SH-SY5Y (cell line): ENCODE results near the gene SERPINF2.

Experiments used
- GATA2 ChIP-seq: IDR thresholded peaks from 2 replicates; pipeline ENCODE4 v1.6.1; 2011; ENCODE audit warnings: mild to moderate bottlenecking, low read depth, low read length
- GATA3 ChIP-seq: IDR thresholded peaks from 2 replicates; pipeline ENCODE4 v1.6.1; 2011; ENCODE audit warnings: low read depth, mild to moderate bottlenecking, low read length, moderate library complexity

The SERPINF2 gene

DNA sequence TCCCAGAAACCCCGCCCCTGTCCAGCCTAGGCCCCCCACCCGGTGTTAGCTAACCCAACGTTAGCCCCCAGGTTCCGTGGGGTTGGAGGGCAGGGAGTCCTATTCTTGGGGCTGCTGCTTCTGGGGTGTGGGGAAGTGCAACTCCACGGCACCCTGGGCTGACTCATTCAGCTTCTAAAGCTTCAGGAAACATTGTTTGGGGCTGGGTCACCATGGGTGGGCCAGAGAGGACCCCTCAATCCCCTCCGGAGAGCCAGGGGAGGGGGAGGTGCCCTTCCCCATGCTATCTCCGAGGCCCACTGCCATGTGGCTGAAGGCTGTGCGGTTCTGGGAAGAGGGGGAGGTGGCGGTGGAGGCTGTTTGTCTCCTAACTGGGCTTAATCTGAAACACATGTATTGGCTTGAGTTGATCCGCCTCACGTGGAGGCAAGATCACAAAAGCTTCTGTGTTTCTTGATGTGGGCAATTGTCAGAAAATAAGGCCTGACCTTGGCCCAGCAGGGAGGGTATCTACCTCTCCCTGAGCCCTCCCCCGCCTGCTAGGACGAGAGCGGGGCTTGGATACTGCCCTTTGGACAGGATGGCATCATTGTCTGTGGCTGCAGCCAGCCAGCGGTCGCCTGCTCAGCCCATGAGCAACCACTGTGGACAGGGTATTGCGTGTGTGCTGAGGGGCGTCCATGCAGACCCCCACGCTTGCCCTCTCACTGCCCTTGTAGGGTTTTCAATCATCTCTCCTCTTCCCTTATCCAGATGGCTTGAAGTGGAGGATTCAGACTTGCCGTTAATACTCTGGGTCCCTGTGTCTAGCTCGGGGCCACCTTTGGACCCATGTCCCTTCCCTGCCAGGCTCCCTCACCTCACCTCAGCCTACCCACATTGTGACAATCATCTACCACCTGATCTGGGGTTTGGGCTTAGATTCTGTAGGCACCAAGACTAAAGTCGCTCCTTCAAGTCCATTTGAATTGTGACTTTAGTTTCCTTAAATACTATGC lies 20.5 kb downstream of the SERPINF2 start:
- peak; percentile 58 for TF ChIP-seq GATA2
- no peak for TF ChIP-seq GATA3

DNA sequence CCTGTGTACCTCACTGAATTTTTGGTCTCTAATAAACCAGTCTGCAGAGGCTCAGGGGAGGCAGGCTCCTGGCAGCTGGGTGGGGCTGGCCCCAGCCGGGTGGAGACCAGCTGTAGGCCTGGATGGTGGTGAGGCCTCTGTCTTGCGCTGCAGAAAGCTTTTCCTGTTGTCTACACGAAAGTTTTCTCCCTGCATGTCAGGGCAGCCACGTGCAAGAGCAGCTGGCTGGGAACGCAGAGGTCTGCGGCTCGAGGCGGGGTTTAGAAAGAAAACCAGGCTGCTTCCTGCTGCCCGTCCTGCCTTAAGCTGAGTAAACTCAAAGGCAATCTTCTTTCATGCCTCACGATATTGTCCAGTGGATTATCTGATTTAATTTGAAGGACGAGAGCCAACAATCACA lies 21.6 kb downstream of the SERPINF2 start:
- TF ChIP-seq GATA2 (no peak), GATA3 (no peak)

DNA sequence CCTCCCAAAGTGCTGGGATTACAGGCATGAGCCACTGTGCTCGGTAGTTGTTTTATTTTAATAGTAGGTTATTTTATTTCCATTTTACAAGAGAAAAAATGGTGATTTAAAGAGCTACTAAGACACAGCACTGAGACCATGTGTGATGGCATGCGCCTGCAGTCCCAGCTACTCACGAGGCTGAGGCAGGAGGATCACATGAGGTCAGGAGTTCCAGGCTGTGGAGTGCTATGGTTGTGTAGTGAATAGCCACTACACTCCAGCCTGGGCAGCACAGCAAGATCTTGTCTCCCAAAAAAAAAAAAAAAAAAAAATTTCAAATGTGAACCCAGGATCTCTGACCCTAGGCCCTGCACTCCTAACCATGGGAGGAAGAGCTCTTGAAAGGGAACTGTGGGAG lies 22.9 kb downstream of the SERPINF2 start:
- TF ChIP-seq GATA2, result no peak
- no peak for TF ChIP-seq GATA3

DNA sequence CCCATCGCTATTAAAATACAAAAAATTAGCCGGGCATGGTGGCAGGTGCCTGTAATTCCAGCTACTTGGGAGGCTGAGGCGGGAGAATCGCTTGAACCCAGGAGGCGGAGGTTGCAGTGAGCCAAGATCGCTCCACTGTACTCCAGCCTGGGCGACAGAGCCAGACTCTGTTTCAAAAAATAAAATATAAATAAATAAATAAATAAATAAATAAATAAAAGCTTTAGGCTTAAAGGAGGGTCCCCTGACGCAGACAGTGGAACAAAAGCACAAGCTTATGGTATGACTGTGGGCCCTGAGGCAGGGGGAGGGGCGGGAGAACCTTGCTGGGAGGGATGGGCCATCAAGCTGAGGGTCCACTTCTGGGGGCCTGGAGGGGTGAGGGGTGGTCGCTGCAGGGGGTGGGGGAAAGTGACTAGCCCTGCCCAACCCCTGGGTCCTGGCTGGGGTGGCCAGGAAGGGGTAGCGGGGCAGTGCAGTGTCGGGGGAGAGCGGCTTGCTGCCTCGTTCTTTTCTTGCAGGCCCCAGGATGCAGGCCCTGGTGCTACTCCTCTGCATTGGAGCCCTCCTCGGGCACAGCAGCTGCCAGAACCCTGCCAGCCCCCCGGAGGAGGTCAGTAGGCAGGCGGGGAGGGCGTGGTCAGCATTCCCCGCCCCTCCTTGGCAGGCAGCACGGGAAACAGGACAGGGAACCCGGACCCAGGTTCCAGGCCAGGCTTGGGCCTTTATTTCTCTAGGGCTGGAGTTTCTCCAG lies 23.9 kb downstream of the SERPINF2 start:
- no peak for TF ChIP-seq GATA3
- TF ChIP-seq GATA2, result no peak

DNA sequence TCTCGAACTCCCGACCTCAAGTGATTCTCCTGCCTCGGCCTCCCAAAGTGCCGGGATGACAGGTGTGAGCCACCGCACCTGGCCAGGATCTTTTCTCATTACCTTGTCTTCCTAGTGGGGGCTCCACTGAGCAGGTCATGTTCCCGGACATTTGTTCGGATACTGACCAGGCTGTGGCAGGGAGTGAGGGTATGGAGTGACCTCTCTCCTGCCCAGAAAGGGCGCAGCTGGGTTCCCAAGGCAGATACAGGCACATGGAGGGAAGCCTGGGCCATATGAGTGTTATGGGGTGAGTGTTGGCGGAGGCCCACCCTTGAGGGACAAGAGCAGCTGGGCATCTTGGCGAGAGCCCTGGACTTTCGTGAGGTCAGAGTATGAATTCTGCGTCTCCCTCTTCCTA lies 24.7 kb downstream of the SERPINF2 start:
- TF ChIP-seq GATA2, result no peak
- no peak for TF ChIP-seq GATA3

DNA sequence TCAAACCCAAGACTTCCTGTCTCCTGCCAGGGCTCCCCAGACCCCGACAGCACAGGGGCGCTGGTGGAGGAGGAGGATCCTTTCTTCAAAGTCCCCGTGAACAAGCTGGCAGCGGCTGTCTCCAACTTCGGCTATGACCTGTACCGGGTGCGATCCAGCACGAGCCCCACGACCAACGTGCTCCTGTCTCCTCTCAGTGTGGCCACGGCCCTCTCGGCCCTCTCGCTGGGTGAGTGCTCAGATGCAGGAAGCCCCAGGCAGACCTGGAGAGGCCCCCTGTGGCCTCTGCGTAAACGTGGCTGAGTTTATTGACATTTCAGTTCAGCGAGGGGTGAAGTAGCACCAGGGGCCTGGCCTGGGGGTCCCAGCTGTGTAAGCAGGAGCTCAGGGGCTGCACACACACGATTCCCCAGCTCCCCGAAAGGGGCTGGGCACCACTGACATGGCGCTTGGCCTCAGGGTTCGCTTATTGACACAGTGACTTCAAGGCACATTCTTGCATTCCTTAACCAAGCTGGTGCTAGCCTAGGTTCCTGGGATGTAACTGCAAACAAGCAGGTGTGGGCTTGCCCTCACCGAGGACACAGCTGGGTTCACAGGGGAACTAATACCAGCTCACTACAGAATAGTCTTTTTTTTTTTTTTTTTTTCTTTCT lies 27.3 kb downstream of the SERPINF2 start:
- TF ChIP-seq GATA3 (no peak), GATA2 (no peak)

DNA sequence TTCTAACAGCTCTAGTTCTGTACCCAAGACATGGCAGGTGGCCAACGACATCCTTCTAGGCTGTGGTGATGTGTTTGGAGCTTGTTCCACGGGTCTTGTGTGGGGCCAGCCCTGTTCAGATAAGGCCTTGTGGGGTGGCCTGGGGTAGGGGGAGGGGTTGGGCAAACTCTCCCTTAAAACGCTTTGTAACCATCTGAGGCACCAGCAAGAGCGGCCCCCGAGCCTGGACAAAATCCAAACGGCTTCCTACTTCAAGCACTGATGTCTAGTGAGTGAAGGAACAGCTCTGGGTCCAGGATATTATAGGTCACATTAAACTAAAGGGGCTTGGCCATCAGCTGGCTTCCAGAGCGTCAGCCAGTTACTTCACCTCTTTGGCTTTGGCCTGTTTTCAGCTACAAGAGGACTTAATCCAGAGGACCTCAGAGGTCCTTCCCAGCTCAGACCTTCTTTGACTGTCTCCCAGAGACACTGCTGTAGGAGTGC lies 31.1 kb downstream of the SERPINF2 start:
- TF ChIP-seq GATA3 (no peak), GATA2 (no peak)

DNA sequence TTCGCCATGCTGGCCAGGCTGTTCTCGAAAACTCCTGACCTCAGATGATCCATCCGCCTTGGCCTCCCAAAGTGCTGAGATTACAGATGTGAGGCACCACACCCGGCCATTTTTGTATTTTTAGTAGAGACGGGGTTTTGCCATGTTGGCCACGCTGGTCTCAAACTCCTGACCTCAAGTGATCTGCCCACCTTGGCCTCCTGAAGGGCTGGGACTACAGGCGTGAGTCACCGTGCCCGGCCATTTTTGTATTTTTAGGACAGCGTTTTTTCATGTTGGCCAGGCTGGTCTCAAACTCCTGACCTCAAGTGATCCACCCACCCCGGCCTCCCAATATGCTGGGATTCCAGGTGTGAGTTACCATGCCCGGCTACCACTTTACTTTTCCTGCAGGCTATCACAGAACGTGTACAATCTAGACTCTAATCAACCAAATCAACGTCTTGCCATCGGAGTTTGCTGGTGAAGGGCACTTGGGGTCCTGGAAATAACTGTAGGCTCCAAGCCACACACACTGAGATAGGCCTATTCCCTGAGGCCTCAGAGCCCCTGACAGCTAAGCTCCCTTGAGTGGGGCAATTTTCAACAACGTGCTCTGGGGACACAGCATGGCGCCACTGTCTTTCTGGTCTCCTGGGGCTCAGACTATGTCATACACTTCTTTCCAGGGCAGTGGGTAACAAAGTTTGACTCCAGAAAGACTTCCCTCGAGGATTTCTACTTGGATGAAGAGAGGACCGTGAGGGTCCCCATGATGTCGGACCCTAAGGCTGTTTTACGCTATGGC lies 31.9 kb downstream of the SERPINF2 start:
- TF ChIP-seq GATA3 (no peak), GATA2 (no peak)

DNA sequence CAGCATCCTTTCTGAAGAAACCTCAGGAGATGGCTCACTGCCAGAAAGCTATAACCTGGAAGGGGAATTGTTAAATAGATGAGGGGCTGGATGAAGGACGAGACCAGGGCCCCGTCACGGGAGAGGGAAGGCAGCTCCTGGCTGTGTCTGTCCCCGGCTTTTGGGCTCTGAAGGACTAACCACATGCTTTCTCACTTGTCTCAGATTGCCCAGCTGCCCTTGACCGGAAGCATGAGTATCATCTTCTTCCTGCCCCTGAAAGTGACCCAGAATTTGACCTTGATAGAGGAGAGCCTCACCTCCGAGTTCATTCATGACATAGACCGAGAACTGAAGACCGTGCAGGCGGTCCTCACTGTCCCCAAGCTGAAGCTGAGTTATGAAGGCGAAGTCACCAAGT lies 33.7 kb downstream of the SERPINF2 start:
- TF ChIP-seq GATA3 (no peak), GATA2 (no peak)

DNA sequence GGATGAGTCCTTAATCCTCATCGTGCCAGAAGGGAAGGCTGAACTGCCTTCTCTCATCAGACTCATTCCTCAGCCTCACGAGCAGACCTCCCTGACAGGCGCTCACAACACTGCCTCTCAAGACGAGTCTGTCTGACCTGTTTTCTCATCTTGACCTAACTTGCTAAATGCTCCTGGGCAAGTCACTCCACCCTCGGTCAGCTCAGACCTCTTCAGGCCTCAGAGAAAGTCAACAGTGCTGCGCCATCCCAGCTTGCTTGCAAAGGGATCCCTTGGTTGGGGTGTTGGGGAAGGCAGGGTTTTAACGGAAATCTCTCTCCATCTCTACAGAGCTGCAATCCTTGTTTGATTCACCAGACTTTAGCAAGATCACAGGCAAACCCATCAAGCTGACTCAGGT lies 34.2 kb downstream of the SERPINF2 start:
- no peak for TF ChIP-seq GATA3
- TF ChIP-seq GATA2, result no peak

DNA sequence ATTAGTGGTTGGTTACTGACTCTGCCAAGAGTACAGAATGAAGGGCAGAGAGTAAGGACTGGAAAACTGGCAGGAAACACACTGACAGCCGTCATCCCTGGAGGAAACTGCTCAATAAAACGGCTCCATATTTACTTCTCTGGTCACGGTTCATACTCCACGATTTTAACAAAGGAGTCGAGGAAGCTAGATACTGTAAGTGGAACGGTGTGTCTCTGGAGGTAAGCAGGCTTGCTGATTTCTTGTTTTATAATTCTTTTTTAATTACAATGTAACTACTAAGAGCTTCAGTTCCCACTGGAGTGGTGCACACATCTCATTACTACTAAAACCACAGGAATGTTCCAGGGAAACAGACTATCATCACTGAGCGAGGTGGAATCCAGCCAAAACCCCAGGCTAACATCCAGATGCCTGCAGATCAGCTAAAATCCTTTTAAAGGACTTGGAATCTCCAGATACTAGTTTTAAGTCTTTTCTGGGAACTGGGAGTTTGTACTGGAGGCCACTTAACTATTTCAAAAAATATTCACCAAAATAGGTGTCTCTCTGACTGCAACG lies 37.0 kb downstream of the SERPINF2 start:
- TF ChIP-seq GATA2, result no peak
- no peak for TF ChIP-seq GATA3

DNA sequence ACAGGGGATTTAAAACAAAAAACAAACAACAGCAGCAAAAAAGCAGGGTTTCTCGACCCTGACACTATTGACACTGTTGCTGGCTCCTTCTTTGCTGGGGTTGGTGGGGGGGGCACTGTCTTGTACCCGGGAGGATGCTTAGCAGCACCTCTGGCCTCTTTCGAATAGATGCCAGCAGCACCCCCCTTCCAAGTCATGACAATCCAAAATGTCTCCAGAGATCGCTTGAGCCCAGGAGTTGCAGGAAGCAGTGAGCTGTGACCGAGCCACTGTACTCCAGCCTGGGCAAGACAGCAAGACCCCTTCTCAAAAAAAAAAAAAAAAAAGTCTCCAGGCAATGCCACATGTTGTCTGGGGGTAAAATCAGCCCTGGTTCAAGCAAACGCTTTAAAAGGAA lies 39.5 kb downstream of the SERPINF2 start:
- TF ChIP-seq GATA2 (no peak), GATA3 (no peak)

DNA sequence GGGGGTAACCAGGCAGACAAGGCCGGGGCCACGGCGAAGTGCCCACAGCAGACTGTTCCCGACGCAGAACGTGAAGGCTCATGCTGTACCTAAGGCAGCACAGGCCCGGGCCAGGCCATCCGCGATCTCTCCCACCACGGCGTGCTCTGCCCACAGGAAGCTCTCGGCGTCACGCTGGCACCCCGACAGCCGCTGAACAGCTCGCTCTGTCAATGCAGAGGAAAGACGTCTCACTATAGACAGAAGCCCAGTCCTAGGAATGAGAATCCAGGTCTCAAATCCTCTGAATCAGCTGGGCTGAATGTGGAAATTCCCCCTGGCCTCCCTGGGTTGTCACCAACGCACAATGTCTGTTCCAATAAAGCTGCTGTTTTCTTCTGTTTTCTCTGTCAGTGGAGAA lies 40.6 kb downstream of the SERPINF2 start:
- no peak for TF ChIP-seq GATA2
- no peak for TF ChIP-seq GATA3
